CD14-positive monocyte (primary cell): ENCODE results near the gene XRCC5. TPM values are rescaled to one million over a fixed set of nuclear protein-coding genes. Genes with fewer than 3 reads are reported as not detected.

Experiments used
- DNase-seq, 3 donors: peaks; one replicate each; pipeline ENCODE4 v3.0.0-alpha.2; 2011 to 2022
- H2AFZ ChIP-seq: 2 replicates; pipeline ENCODE4 v1.6.0; 2012; ENCODE audit warnings: mild to moderate bottlenecking, low read depth, low read length, inconsistent platforms; ENCODE audit not compliant: insufficient read depth, poor library complexity, severe bottlenecking
- H3K27ac ChIP-seq, 2 donors: 1 replicate in 1 of 2; 2 replicates in 1 of 2; pipeline ENCODE4 v1.5.1; 2012 to 2013; ENCODE audit warnings: low read length in 2 of 2, control low read depth in 1 of 2, inconsistent platforms in 1 of 2, low read depth in 1 of 2, mild to moderate bottlenecking in 1 of 2
- H3K27me3 ChIP-seq, 2 donors: one replicate each; pipeline versions ENCODE4 v1.6.0 to v1.6.1; 2011 to 2013; ENCODE audit warnings: low read length in 2 of 2; ENCODE audit not compliant: control insufficient read depth in 2 of 2, insufficient read depth in 2 of 2
- H3K36me3 ChIP-seq, 2 donors: replicated peaks in 1 of 2; 1 replicate in 1 of 2; 2 replicates in 1 of 2; pipeline versions ENCODE4 v1.5.1 to v1.6.1; 2012 to 2013; ENCODE audit warnings: low read length in 2 of 2, control low read depth in 1 of 2, inconsistent platforms in 1 of 2, mild to moderate bottlenecking in 1 of 2; ENCODE audit not compliant: insufficient read depth in 2 of 2, control insufficient read depth in 1 of 2
- H3K4me1 ChIP-seq, 2 donors: 1 replicate in 1 of 2; 2 replicates in 1 of 2; pipeline versions ENCODE4 v1.5.1 to v1.6.1; 2012 to 2013; ENCODE audit warnings: low read length in 2 of 2, control low read depth in 1 of 2, inconsistent platforms in 1 of 2, mild to moderate bottlenecking in 1 of 2, moderate library complexity in 1 of 2; ENCODE audit not compliant: insufficient read depth in 2 of 2, control insufficient read depth in 1 of 2
- H3K4me2 ChIP-seq: replicated peaks from 2 replicates; pipeline ENCODE3; 2012; ENCODE audit warnings: low read length, moderate library complexity, mild to moderate bottlenecking; ENCODE audit not compliant: poor library complexity, severe bottlenecking; ENCODE audit errors: extremely low read depth
- H3K4me3 ChIP-seq, 3 experiments: fragments of 200-600 bp in 1 of 3; sonication (generic) in 1 of 3; replicated peaks in 1 of 3; 1 replicate in 2 of 3; 2 replicates in 1 of 3; pipeline ENCODE4 v1.5.1; 2011 to 2013; ENCODE audit warnings: low read length in 3 of 3, mild to moderate bottlenecking in 3 of 3, control low read depth in 2 of 3, low read depth in 2 of 3, inconsistent platforms in 1 of 3, moderate library complexity in 1 of 3
- H3K79me2 ChIP-seq: 2 replicates; pipeline ENCODE4 v1.6.0; 2012; ENCODE audit warnings: mild to moderate bottlenecking, control low read depth, inconsistent platforms, low read length, moderate library complexity; ENCODE audit not compliant: insufficient read depth
- H3K9ac ChIP-seq: 2 replicates; pipeline ENCODE4 v1.6.0; 2017; ENCODE audit warnings: low read length, mild to moderate bottlenecking; ENCODE audit not compliant: insufficient read depth, poor library complexity, severe bottlenecking
- H3K9me3 ChIP-seq, 2 donors: replicated peaks in 1 of 2; 1 replicate in 1 of 2; 2 replicates in 1 of 2; pipeline versions ENCODE4 v1.5.1 to v1.6.1; 2012 to 2013; ENCODE audit warnings: low read length in 2 of 2, control low read depth in 1 of 2; ENCODE audit not compliant: control insufficient read depth in 1 of 2, insufficient read depth in 1 of 2
- H4K20me1 ChIP-seq: 2 replicates; pipeline ENCODE4 v1.6.0; 2012; ENCODE audit warnings: mild to moderate bottlenecking, low read length, control low read depth, moderate library complexity; ENCODE audit not compliant: insufficient read depth
- H3K27ac Mint-ChIP-seq, 7 donors: one replicate each; pipeline ENCODE4 v1.8.0; 2020; ENCODE audit warnings: mild to moderate bottlenecking in 7 of 7, mixed read lengths in 7 of 7, moderate library complexity in 6 of 7, inconsistent platforms in 2 of 7
- H3K27me3 Mint-ChIP-seq, 3 donors: one replicate each; pipeline ENCODE4 v1.8.0; 2021 to 2022; ENCODE audit warnings: low read depth in 3 of 3, mild to moderate bottlenecking in 3 of 3, mixed read lengths in 3 of 3, moderate library complexity in 3 of 3, inconsistent platforms in 1 of 3
- H3K36me3 Mint-ChIP-seq, 2 donors: one replicate each; pipeline ENCODE4 v1.8.0; 2020; ENCODE audit warnings: mixed read lengths in 2 of 2, inconsistent platforms in 1 of 2, mild to moderate bottlenecking in 1 of 2
- H3K4me1 Mint-ChIP-seq: one replicate; pipeline ENCODE4 v1.8.0; 2020; ENCODE audit warnings: mild to moderate bottlenecking, mixed read lengths
- H3K4me3 Mint-ChIP-seq, 2 donors: one replicate each; pipeline ENCODE4 v1.8.0; 2020; ENCODE audit warnings: mild to moderate bottlenecking in 2 of 2, mixed read lengths in 2 of 2, moderate library complexity in 1 of 2
- H3K9me3 Mint-ChIP-seq, 7 donors: one replicate each; pipeline ENCODE4 v1.8.0; 2020 to 2022; ENCODE audit warnings: mixed read lengths in 7 of 7, mild to moderate bottlenecking in 6 of 7, moderate library complexity in 6 of 7, inconsistent platforms in 2 of 7
- CTCF ChIP-seq: fragments of 200-600 bp; IDR thresholded peaks from one replicate; pipeline ENCODE4 v1.8.0; 2022; ENCODE audit warnings: antibody characterized with exemption, mild to moderate bottlenecking
- WGBS: methylation state at CpG from one replicate; pipeline ENCODE4 v1.1.5; 2013; ENCODE audit warnings: missing lambda C conversion rate; ENCODE audit not compliant: insufficient coverage; 5-methylcytosine and 5-hydroxymethylcytosine counted together
- intact Hi-C, 2 donors: fragments of 100-400 bp; cut with micrococcal nuclease; formaldehyde crosslinking; loops; one replicate each; pipeline versions ENCODE4 v1.15.0 to v1.15.1; 2023
- polyA plus RNA-seq, 3 donors: library from polyadenylated mRNA; depleted of rRNA in 1 of 3; unstranded in 2 of 3; stranded (reverse) in 1 of 3; fragments of 300-500 nt in 2 of 3; fragments of >200 nt in 1 of 3; fragmentation: Illumina TruSeq in 2 of 3; gene quantifications; 1 replicate in 2 of 3; 2 replicates in 1 of 3; pipeline ENCODE4 v1.2.3, GENCODE V29; 2012 to 2021

The XRCC5 gene
- polyA plus RNA-seq, 3 donors: 55.3 to 281 (median 258) TPM

- H3K9me3 ChIP-seq: no peaks in the 10 kb centered on the region
- TF ChIP-seq CTCF: no peak
- Mint-ChIP-seq H3K4me3 (no peak overlapping the region), H3K4me1 (peaks cover 12% of the 10 kb centered on the region), H3K27me3 (peaks cover 0 to 3% (median 1%) of the 10 kb centered on the region in 3 donors), H3K27ac (peak overlapping the region in 1 of 7 donors; percentile 58), H3K9me3 (no peaks in the 10 kb centered on the region), H3K36me3 (peaks cover 37 to 38% of the 10 kb centered on the region in 2 donors)
- peaks cover under 1 to 19% of the 10 kb centered on the region in 2 donors for H3K36me3 ChIP-seq
- H3K79me2 ChIP-seq: no peaks in the 10 kb centered on the region
- no peak overlapping the region for H3K27ac ChIP-seq
- 100% methylated on average over 7 of the region's 12 CpGs for WGBS
- H4K20me1 ChIP-seq: no peaks in the 10 kb centered on the region
- H3K9ac ChIP-seq: no peak overlapping the region
- no peak overlapping the region for H3K4me3 ChIP-seq
- no peaks in the 10 kb centered on the region for H3K4me1 ChIP-seq
- no peak overlapping the region for H2AFZ ChIP-seq
- intact Hi-C loops: no loop called here
- no peak for DNase-seq
- H3K4me2 ChIP-seq: no peak overlapping the region
- no peaks in the 10 kb centered on the region for H3K27me3 ChIP-seq
These were observed 37.9 kb upstream of the XRCC5 start for GRCh38 chr2:216071111-216071851.

- no peak for DNase-seq
- H3K4me3 ChIP-seq: no peak overlapping the region
- no peaks in the 10 kb centered on the region for H3K27me3 ChIP-seq
- no peaks in the 10 kb centered on the region for H3K9me3 Mint-ChIP-seq
- H3K4me2 ChIP-seq: no peak overlapping the region
- no peak overlapping the region for H3K27ac ChIP-seq
- intact Hi-C loops: no loop called here
- peaks cover 33 to 37% of the 10 kb centered on the region in 2 donors for H3K36me3 Mint-ChIP-seq
- no peaks in the 10 kb centered on the region for H3K79me2 ChIP-seq
- peaks cover 0 to 3% (median 0%) of the 10 kb centered on the region in 3 donors for H3K27me3 Mint-ChIP-seq
- H3K9me3 ChIP-seq: no peaks in the 10 kb centered on the region
- no peaks in the 10 kb centered on the region for H3K4me1 ChIP-seq
- H3K9ac ChIP-seq: no peak overlapping the region
- TF ChIP-seq CTCF: no peak
- peaks cover 12% of the 10 kb centered on the region for H3K4me1 Mint-ChIP-seq
- no peak overlapping the region for H3K27ac Mint-ChIP-seq
- H4K20me1 ChIP-seq: no peaks in the 10 kb centered on the region
- peaks cover 0 to 14% of the 10 kb centered on the region in 2 donors for H3K36me3 ChIP-seq
- H3K4me3 Mint-ChIP-seq: no peak overlapping the region
- H2AFZ ChIP-seq: no peak overlapping the region
These were observed 36.7 kb upstream of the XRCC5 start for GRCh38 chr2:216072473-216072872.
